ENCODE data around the gene COASY.

The COASY gene

GRCh38 chr17:42561897-42562387 is at the start of gene COASY:
Gene COASY, plus strand, starts transcription at chr17:42562148. Its CDS starts 475 bp downstream, at chr17:42562623.
- DNase-seq: peak; percentile 96 to 98

GRCh38 chr17:42512246-42512645 is 49.7 kb upstream of the COASY start:
- DNase-seq: no peak

- DNase-seq: no peak
These were observed 49.2 kb upstream of the COASY start for GRCh38 chr17:42512733-42513251.

GRCh38 chr17:42513686-42514085 is 48.3 kb upstream of the COASY start:
- no peak for DNase-seq

- no peak for DNase-seq
These were observed 47.7 kb upstream of the COASY start for GRCh38 chr17:42514279-42514678.

GRCh38 chr17:42514867-42515266 is 47.1 kb upstream of the COASY start:
- DNase-seq: no peak

- peak; percentile 49 to 80 for DNase-seq
These were observed 44.4 kb upstream of the COASY start for GRCh38 chr17:42517516-42517915.

- DNase-seq: peak; percentile 69 to 90
These were observed 43.7 kb upstream of the COASY start for GRCh38 chr17:42518046-42518754.

- DNase-seq: peak in 1 of 2 experiments; percentile 69
These were observed 43.0 kb upstream of the COASY start for GRCh38 chr17:42518755-42519545.

- peak in 1 of 2 experiments; percentile 75 for DNase-seq
These were observed 42.1 kb upstream of the COASY start for GRCh38 chr17:42519546-42520491.

GRCh38 chr17:42520540-42520951 is 41.4 kb upstream of the COASY start:
- no peak for DNase-seq

GRCh38 chr17:42521036-42521435 is 40.9 kb upstream of the COASY start:
- no peak for DNase-seq

GRCh38 chr17:42521666-42522262 is 40.2 kb upstream of the COASY start:
- no peak for DNase-seq

- no peak for DNase-seq
These were observed 39.6 kb upstream of the COASY start for GRCh38 chr17:42522263-42522790.

- no peak for DNase-seq
These were observed 39.1 kb upstream of the COASY start for GRCh38 chr17:42522798-42523278.

- DNase-seq: no peak
These were observed 36.7 kb upstream of the COASY start for GRCh38 chr17:42525221-42525620.

- no peak for DNase-seq
These were observed 35.9 kb upstream of the COASY start for GRCh38 chr17:42526031-42526444.

- DNase-seq: no peak
These were observed 34.0 kb upstream of the COASY start for GRCh38 chr17:42527932-42528331.

GRCh38 chr17:42529061-42529460 is 32.9 kb upstream of the COASY start:
- DNase-seq: no peak

GRCh38 chr17:42530952-42531454 is 30.9 kb upstream of the COASY start:
- no peak for DNase-seq

Data from NCI-H446 (cell line).